Ovary (tissue), 9 donors: Measurements from ENCODE around the gene UST. TPM values are rescaled to one million over a fixed set of nuclear protein-coding genes. Genes with fewer than 3 reads are reported as not detected.

Source experiments
- DNase-seq, 5 donors: peaks; one replicate each; pipeline ENCODE4 v3.0.0-alpha.2; 2019 to 2020
- H3K27ac ChIP-seq, 2 donors: fragments of 200-600 bp; one replicate each; pipeline versions ENCODE4 v1.5.1 to v1.8.0; 2019 to 2022
- H3K27me3 ChIP-seq: fragments of 200-600 bp; one replicate; pipeline ENCODE4 v1.8.0; 2022
- H3K36me3 ChIP-seq: fragments of 200-600 bp; sonication (generic); one replicate; pipeline ENCODE4 v1.5.1; 2019
- H3K4me1 ChIP-seq: one replicate; pipeline ENCODE4 v1.8.1; 2013; ENCODE audit warnings: mild to moderate bottlenecking, moderate library complexity; ENCODE audit not compliant: insufficient read depth
- H3K4me3 ChIP-seq: fragments of 200-600 bp; sonication (generic); one replicate; pipeline ENCODE4 v1.5.1; 2017
- H3K9me3 ChIP-seq, 2 donors: fragments of 200-600 bp in 1 of 2; sonication (generic) in 1 of 2; one replicate each; pipeline versions ENCODE4 v1.5.1 to v1.8.1; 2013 to 2019; ENCODE audit warnings: mild to moderate bottlenecking in 1 of 2, moderate library complexity in 1 of 2
- CTCF ChIP-seq, 3 donors: fragments of 450-650 bp in 2 of 3; fragments of 200-600 bp in 1 of 3; IDR thresholded peaks; one replicate each; pipeline versions ENCODE4 v1.5.1 to v1.8.0; 2016 to 2022; ENCODE audit warnings: antibody characterized with exemption in 3 of 3, mild to moderate bottlenecking in 1 of 3
- EP300 ChIP-seq: sonication (generic); formaldehyde crosslinking; IDR thresholded peaks from one replicate; pipeline ENCODE4 v1.6.1; 2017; ENCODE audit warnings: antibody characterized with exemption
- POLR2A ChIP-seq: fragments of 450-650 bp; IDR thresholded peaks from one replicate; pipeline ENCODE4 v1.6.1; 2017; ENCODE audit warnings: antibody characterized with exemption, mild to moderate bottlenecking, moderate library complexity
- WGBS, 3 donors: extraction: QIAGEN DNeasy Blood & Tissue Kit in 1 of 3; methylation state at CpG; one replicate each; pipeline versions ENCODE4 v1.1.5 to v1.1.7; 2013 to 2017; 5-methylcytosine and 5-hydroxymethylcytosine counted together
- intact Hi-C, 4 donors: fragments of 100-400 bp; cut with DNase I; formaldehyde crosslinking; loops; one replicate each; pipeline versions ENCODE4 v1.11.0 to v1.15.1; 2022 to 2023
- polyA plus RNA-seq, 2 donors: library from polyadenylated mRNA; stranded (reverse); fragments of 200-250 nt in 1 of 2; fragments of 350-450 nt in 1 of 2; fragmentation: Illumina TruSeq in 1 of 2; extraction: RNeasy Lipid Tissue Mini Kit (QIAGEN cat#74804) in 1 of 2; gene quantifications; one replicate each; pipeline ENCODE4 v1.2.3, GENCODE V29; 2013 to 2014
- total RNA-seq, 7 donors: library from RNA; depleted of rRNA in 2 of 7; stranded (reverse); fragments of >200 nt in 2 of 7; fragmentation: NEBNext Ultra II Directional in 3 of 7; extraction: Animal tissue kit (Norgen Biotek cat#: 25700) in 3 of 7; gene quantifications; one replicate each; pipeline versions ENCODE4 v1.1.0 to v1.2.4, GENCODE V29; 2016 to 2023
- donor health status: DM: no; HTN: no; CAD: no; lungs with moderate emphysema.
- donor health status: DM: no; HTN: no; CAD: no.
- donor health status: Bipolar disorder and iron deficiency.
- donor health status: DM: yes; HTN: yes; CAD: no.
- donor health status: DM: no; HTN: no; CAD: no.
- donor health status: DM: yes; HTN: yes; CAD: no.

The UST gene
- total and polyA plus RNA-seq, 9 donors: 11.8 to 20.1 (median 16.5) TPM

- 94 to 96% (median 95%) methylated on average over 5 of the region's 5 CpGs for WGBS, 3 donors
- intact Hi-C loops: no loop called here
Observed at GRCh38 chr6:149109397-149110070, 362.7 kb downstream of the UST start.

DNA sequence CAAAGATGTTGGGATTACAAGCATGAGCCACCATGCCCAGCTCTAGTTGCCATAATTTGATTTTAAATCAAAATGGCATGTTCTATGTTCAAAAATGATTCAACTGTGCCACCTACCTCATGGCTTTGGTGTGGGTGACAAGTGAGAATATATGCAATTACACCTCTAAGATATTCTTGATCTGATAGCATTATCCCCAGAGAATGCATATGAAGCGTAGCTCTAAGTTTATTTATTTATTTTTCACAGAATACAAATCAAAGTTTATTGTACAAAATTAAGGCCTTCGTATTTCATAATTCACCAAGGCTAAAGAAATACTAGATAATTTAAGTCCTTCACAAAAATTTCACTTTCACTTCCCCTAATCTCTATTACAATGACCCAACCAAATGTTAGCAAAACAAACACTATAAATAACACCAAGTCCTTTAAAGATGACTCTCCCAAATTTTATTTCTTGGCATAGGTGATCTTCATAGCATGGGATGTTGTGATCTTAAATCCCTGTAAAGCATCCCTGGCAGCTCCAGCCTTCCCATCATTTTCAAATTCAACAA is 364.8 kb downstream of the UST start:
- no peaks in the 10 kb centered on the region for H3K36me3 ChIP-seq
- WGBS, 3 donors: 46 to 73% (median 65%) methylated on average over 2 of the region's 2 CpGs
- no peaks in the 10 kb centered on the region for H3K9me3 ChIP-seq
- no peaks in the 10 kb centered on the region for H3K27me3 ChIP-seq
- intact Hi-C loops: no loop called here
- H3K4me3 ChIP-seq: no peak overlapping the region
- H3K4me1 ChIP-seq: peaks cover 4% of the 10 kb centered on the region
- no peak overlapping the region for H3K27ac ChIP-seq
- TF ChIP-seq POLR2A: no peak
- no peak for TF ChIP-seq EP300
- TF ChIP-seq CTCF (IDR thresholded peaks at IDR 0.05): no peak
- DNase-seq: no peak

More at GRCh38 chr6:149109397-149110070, 362.7 kb downstream of the UST start:
- Histone ChIP-seq H3K4me1 (peaks cover 4% of the 10 kb centered on the region), H3K27ac (no peak overlapping the region), H3K4me3 (no peak overlapping the region), H3K36me3 (no peaks in the 10 kb centered on the region), H3K9me3 (no peaks in the 10 kb centered on the region), H3K27me3 (no peaks in the 10 kb centered on the region)
- TF ChIP-seq CTCF (IDR thresholded peaks at IDR 0.05) (no peak), EP300 (no peak), POLR2A (no peak)
- no peak for DNase-seq

- 89 to 98% (median 93%) methylated on average over 2 of the region's 2 CpGs for WGBS, 3 donors
- Histone ChIP-seq H3K4me3 (no peak overlapping the region), H3K4me1 (peaks cover 3% of the 10 kb centered on the region), H3K36me3 (no peaks in the 10 kb centered on the region), H3K27ac (no peak overlapping the region), H3K9me3 (no peaks in the 10 kb centered on the region), H3K27me3 (no peaks in the 10 kb centered on the region)
- DNase-seq: no peak
- TF ChIP-seq EP300 (no peak), POLR2A (no peak)
- intact Hi-C loops: no loop called here
Observed at GRCh38 chr6:149112976-149113375, 366.1 kb downstream of the UST start.

GRCh38 chr6:149114167-149114566 is 367.3 kb downstream of the UST start:
- Histone ChIP-seq H3K27me3 (no peaks in the 10 kb centered on the region), H3K36me3 (no peaks in the 10 kb centered on the region), H3K27ac (no peak overlapping the region), H3K9me3 (no peaks in the 10 kb centered on the region), H3K4me3 (no peak overlapping the region), H3K4me1 (no peaks in the 10 kb centered on the region)
- intact Hi-C loops: no loop called here
- TF ChIP-seq CTCF (IDR thresholded peaks at IDR 0.05) (no peak), POLR2A (no peak), EP300 (no peak)
- 43 to 67% (median 48%) methylated on average over 4 of the region's 4 CpGs for WGBS, 3 donors
- peak in 1 of 5 donors; percentile 49 for DNase-seq
